Gastroesophageal sphincter (tissue), 4 donors: Measurements from ENCODE around the gene POLR2H. TPM values are rescaled to one million over a fixed set of nuclear protein-coding genes. Genes with fewer than 3 reads are reported as not detected.

Source experiments
- ATAC-seq: fragments of 150-250 bp; one replicate; pipeline ENCODE4 v1.9.1; 2016; ENCODE audit warnings: mild to moderate bottlenecking, moderate library complexity
- H3K27ac ChIP-seq, 4 donors: fragments of 200-600 bp; sonication (generic) in 3 of 4; 1 replicate in 3 of 4; 2 replicates in 1 of 4; pipeline ENCODE4 v1.5.1; 2016 to 2019
- H3K27me3 ChIP-seq: fragments of 200-600 bp; sonication (generic); one replicate; pipeline ENCODE4 v1.5.1; 2019
- H3K36me3 ChIP-seq, 2 donors: fragments of 200-600 bp; sonication (generic); one replicate each; pipeline ENCODE4 v1.5.1; 2019; ENCODE audit warnings: control low read depth in 1 of 2
- H3K4me1 ChIP-seq, 3 donors: fragments of 200-600 bp; sonication (generic); 1 replicate in 2 of 3; 2 replicates in 1 of 3; pipeline ENCODE4 v1.5.1; 2016 to 2019; ENCODE audit warnings: control low read depth in 2 of 3
- H3K4me3 ChIP-seq, 2 donors: fragments of 200-600 bp; sonication (generic); one replicate each; pipeline ENCODE4 v1.5.1; 2019; ENCODE audit warnings: mild to moderate bottlenecking in 1 of 2, moderate library complexity in 1 of 2
- H3K9me3 ChIP-seq, 3 donors: fragments of 200-600 bp; sonication (generic); one replicate each; pipeline ENCODE4 v1.5.1; 2017 to 2019; ENCODE audit warnings: control low read depth in 2 of 3
- CTCF ChIP-seq, 4 experiments: fragments of 200-600 bp in 2 of 4; fragments of 450-650 bp in 2 of 4; sonication (generic) in 1 of 4; IDR thresholded peaks; one replicate each; pipeline ENCODE4 v1.5.1; 2017 to 2019; ENCODE audit warnings: antibody characterized with exemption in 4 of 4, mild to moderate bottlenecking in 2 of 4, moderate library complexity in 2 of 4
- EP300 ChIP-seq: sonication (generic); formaldehyde crosslinking; IDR thresholded peaks from one replicate; pipeline ENCODE4 v1.6.1; 2017; ENCODE audit warnings: antibody characterized with exemption, mild to moderate bottlenecking
- POLR2A ChIP-seq, 2 donors: fragments of 450-650 bp; IDR thresholded peaks; one replicate each; pipeline ENCODE4 v1.6.1; 2017; ENCODE audit warnings: antibody characterized with exemption in 2 of 2, mild to moderate bottlenecking in 2 of 2, moderate library complexity in 1 of 2
- POLR2AphosphoS5 ChIP-seq: sonication (generic); formaldehyde crosslinking; IDR thresholded peaks from one replicate; pipeline ENCODE4 v1.6.1; 2017; ENCODE audit warnings: antibody characterized with exemption
- WGBS, 2 donors: methylation state at CpG; one replicate each; pipeline ENCODE4 v1.1.5; 2018; ENCODE audit warnings: low coverage in 1 of 2; 5-methylcytosine and 5-hydroxymethylcytosine counted together
- total RNA-seq, 4 donors: library from RNA; depleted of rRNA; stranded (reverse); fragments of >200 nt; gene quantifications; one replicate each; pipeline ENCODE4 v1.1.0, GENCODE V29; 2016

Gene POLR2H
- total RNA-seq, 4 donors from 2014 or later = 32.8 to 54.1 (median 40.9) TPM

- H3K27ac ChIP-seq = no peak overlapping the region
- H3K4me3 ChIP-seq = no peak overlapping the region
- no peaks in the 10 kb centered on the region for H3K9me3 ChIP-seq
- H3K36me3 ChIP-seq = peaks cover 0 to 39% of the 10 kb centered on the region in 2 donors
- TF ChIP-seq EP300 (no peak), CTCF (IDR thresholded peaks at IDR 0.05) (no peak), POLR2AphosphoS5 (no peak), POLR2A (IDR thresholded peaks at IDR 0.05) (no peak)
- no peak for ATAC-seq
- 80 to 93% methylated on average over 1 to 3 of the region's 12 CpGs for WGBS, 2 donors
- peaks cover 11% of the 10 kb centered on the region for H3K27me3 ChIP-seq
- no peaks in the 10 kb centered on the region for H3K4me1 ChIP-seq
Observed at GRCh38 chr3:184387174-184387714, 25.7 kb downstream of the POLR2H start.

- no peak for ATAC-seq
- Histone ChIP-seq H3K4me1 (no peaks in the 10 kb centered on the region), H3K36me3 (peaks cover 0 to 31% of the 10 kb centered on the region in 2 donors), H3K27ac (no peak overlapping the region), H3K27me3 (peaks cover 10% of the 10 kb centered on the region), H3K4me3 (no peak overlapping the region), H3K9me3 (no peaks in the 10 kb centered on the region)
- TF ChIP-seq CTCF (IDR thresholded peaks at IDR 0.05) = no peak
- TF ChIP-seq EP300 = no peak
- TF ChIP-seq POLR2A (IDR thresholded peaks at IDR 0.05) = no peak
- TF ChIP-seq POLR2AphosphoS5 = no peak
- WGBS, 2 donors = 63 to 79% methylated on average over 4 of the region's 8 CpGs
Observed at GRCh38 chr3:184388164-184388935, 26.8 kb downstream of the POLR2H start.

GRCh38 chr3:184388936-184389230 is 27.4 kb downstream of the POLR2H start:
- ATAC-seq = no peak
- Histone ChIP-seq H3K4me3 (no peak overlapping the region), H3K36me3 (peaks cover 0 to 30% of the 10 kb centered on the region in 2 donors)

GRCh38 chr3:184389384-184389783 is 27.9 kb downstream of the POLR2H start:
- ATAC-seq = no peak
- H3K27me3 ChIP-seq = peaks cover 10% of the 10 kb centered on the region
- 57 to 59% methylated on average over 2 of the region's 5 CpGs for whole genome bisulfite sequencing, 2 donors

More at GRCh38 chr3:184388936-184389230, 27.4 kb downstream of the POLR2H start:
- H3K27me3 ChIP-seq = peaks cover 10% of the 10 kb centered on the region
- H3K27ac ChIP-seq = no peak overlapping the region
- 71% methylated on average over 1 of the region's 8 CpGs; no CpG with 5 or more reads in 1 of the 2 donors for WGBS, 2 donors
- no peak for TF ChIP-seq CTCF (IDR thresholded peaks at IDR 0.05)
- no peak for TF ChIP-seq EP300
- TF ChIP-seq POLR2A (IDR thresholded peaks at IDR 0.05) = no peak
- TF ChIP-seq POLR2AphosphoS5 = no peak
- H3K9me3 ChIP-seq = no peaks in the 10 kb centered on the region
- no peaks in the 10 kb centered on the region for H3K4me1 ChIP-seq

GRCh38 chr3:184389935-184390528 is 28.5 kb downstream of the POLR2H start:
- H3K27ac ChIP-seq = no peak overlapping the region

More at GRCh38 chr3:184389384-184389783, 27.9 kb downstream of the POLR2H start:
- TF ChIP-seq EP300 = no peak
- no peak for TF ChIP-seq POLR2AphosphoS5
- no peak overlapping the region for H3K27ac ChIP-seq
- no peaks in the 10 kb centered on the region for H3K4me1 ChIP-seq
- H3K36me3 ChIP-seq = peaks cover 0 to 29% of the 10 kb centered on the region in 2 donors
- no peaks in the 10 kb centered on the region for H3K9me3 ChIP-seq
- H3K4me3 ChIP-seq = no peak overlapping the region

GRCh38 chr3:184391266-184391665 is 29.8 kb downstream of the POLR2H start:
- TF ChIP-seq POLR2A (IDR thresholded peaks at IDR 0.05) = no peak
- no peak for TF ChIP-seq EP300
- no peak for TF ChIP-seq POLR2AphosphoS5
- no peak for TF ChIP-seq CTCF (IDR thresholded peaks at IDR 0.05)
- 55 to 79% methylated on average over 2 to 3 of the region's 3 CpGs for WGBS, 2 donors
- Histone ChIP-seq H3K9me3 (no peaks in the 10 kb centered on the region), H3K4me3 (no peak overlapping the region), H3K27me3 (peaks cover 5% of the 10 kb centered on the region), H3K27ac (no peak overlapping the region), H3K4me1 (no peaks in the 10 kb centered on the region), H3K36me3 (peaks cover 0 to 22% of the 10 kb centered on the region in 2 donors)
- ATAC-seq = no peak

More at GRCh38 chr3:184389935-184390528, 28.5 kb downstream of the POLR2H start:
- TF ChIP-seq POLR2AphosphoS5 = no peak
- no peak for ATAC-seq
- no peaks in the 10 kb centered on the region for H3K9me3 ChIP-seq
- 78 to 81% methylated on average over 2 to 4 of the region's 5 CpGs for WGBS, 2 donors
- H3K4me3 ChIP-seq = no peak overlapping the region
- peaks cover 10% of the 10 kb centered on the region for H3K27me3 ChIP-seq
- H3K36me3 ChIP-seq = peaks cover 0 to 27% of the 10 kb centered on the region in 2 donors
- no peaks in the 10 kb centered on the region for H3K4me1 ChIP-seq
